Skeletal muscle cell (primary cell): ENCODE data around the gene PACRGL.

Experiments used
- DNase-seq: peaks from one replicate; pipeline ENCODE4 v3.0.0-alpha.2; 2010; ENCODE audit warnings: low read depth
- H3K4me3 ChIP-seq: 2 replicates; pipeline ENCODE4 v1.5.1; 2011; ENCODE audit warnings: low read depth, mild to moderate bottlenecking, control low read depth, low read length, moderate library complexity

Gene PACRGL

DNA sequence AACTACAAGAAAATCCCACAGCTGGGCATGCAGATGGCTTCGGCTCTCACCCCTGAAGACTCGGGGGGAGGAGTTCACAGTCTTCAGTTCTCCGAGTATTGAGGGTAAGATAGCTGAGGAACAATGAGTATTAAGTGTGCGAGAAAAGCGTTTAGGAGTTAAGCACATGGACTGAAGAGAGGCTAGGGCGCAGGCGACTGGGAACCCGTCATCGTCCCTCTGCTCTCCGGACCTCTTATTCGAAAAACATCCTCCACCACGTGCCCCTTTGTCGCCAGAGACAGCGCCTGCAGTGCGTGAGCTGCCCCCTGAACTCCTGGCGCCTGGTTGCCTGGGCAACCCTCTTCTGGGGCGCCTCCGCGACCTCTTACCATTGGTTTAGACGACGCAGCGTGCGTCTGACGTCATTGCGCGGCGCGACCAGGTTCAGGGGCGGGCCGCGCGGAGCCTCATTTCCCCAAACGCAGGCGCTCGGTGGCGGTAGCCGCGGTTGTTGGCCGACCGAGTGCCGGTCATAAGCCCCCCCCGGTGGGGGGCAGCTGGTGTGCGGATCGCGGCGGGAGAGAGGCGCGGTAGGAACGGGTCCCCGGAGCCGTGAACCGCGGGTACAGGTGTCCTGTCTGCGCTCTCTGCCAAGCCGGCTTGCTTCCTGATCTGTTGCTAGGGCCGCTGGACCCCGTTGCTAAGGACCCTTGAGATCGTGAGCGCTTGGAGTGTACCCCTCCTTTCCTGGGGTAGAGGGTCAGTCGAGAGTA, at the start of gene PACRGL:
PACRGL (plus strand) TSS at position 452 of the 755 bp plus-strand sequence. CDS start 4,024 bp downstream, outside the sequence.
- DNase-seq: peak; percentile 79
- peak within 1 kb of the TSS; percentile 84 for H3K4me3 ChIP-seq

DNA sequence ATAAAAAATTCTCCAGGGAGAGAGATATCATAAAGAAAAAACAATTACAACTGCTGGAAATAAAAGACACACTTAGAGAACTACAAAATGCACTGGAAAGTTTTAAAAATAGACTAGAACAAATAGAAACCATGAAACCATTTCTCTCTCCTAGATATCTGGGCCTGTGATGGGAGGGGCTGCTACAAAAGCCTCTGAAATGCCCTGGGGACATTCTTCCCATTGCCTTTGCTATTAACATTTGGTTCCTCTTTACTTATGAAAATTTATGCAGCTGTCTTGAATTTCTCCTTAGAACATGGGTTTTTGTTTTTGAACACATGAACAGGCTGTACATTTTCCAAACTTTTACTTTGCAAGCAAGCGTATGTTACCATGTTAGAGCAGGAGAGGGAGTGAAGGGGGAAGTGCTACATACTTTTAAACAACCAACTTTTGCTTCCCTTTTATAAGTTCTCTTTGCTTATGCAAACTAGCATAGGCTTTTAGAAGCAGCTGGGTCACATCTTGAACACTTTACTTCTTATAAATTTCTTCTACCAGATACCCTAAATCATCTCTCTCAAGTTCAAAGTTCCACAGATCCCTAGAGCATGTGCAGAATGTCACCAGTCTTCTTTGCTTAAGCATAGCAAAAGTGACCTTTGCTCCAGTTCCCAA, 47.9 kb upstream of the PACRGL start:
- H3K4me3 ChIP-seq: no peak overlapping the region
- DNase-seq: no peak

DNA sequence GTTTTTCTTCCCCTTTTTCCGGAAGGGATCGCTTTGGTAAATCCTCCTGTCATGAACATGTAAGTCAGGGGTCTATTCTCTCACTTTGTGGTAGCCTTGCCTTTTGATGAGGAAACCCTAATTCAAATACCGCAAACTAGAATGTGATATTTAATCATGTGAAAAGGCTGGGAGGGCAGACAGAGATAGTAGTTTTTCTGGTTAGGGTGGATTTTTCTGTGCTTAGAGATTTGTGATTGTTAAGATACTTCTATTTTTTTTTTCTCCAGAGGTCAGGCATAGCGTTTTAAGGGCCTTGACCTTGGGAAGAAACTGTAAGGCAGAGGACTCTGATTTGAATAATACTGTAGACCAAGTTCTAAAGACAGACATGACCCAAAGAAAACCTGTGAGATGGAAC, 41.8 kb upstream of the PACRGL start:
- DNase-seq: no peak
- no peak overlapping the region for H3K4me3 ChIP-seq

DNA sequence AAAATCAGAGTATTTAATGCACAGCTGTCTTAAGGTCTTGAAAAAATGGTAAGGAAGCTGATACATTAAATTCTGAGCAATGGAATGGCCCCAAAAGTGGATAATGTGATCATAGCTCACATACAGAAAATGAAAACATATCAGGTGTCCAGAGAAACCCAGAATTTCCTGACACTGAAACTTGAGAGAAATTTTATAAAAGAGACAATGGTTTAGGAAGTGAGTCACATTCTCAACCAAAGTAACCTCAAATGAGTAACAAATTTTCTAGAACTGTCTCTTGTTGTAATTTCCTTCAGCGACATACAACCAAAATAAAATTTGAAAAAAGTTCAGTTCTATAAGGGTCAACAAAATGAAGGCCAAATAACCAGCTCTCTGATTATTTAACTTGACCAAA, 37.4 kb upstream of the PACRGL start:
- DNase-seq: peak; percentile 19
- H3K4me3 ChIP-seq: no peak overlapping the region

DNA sequence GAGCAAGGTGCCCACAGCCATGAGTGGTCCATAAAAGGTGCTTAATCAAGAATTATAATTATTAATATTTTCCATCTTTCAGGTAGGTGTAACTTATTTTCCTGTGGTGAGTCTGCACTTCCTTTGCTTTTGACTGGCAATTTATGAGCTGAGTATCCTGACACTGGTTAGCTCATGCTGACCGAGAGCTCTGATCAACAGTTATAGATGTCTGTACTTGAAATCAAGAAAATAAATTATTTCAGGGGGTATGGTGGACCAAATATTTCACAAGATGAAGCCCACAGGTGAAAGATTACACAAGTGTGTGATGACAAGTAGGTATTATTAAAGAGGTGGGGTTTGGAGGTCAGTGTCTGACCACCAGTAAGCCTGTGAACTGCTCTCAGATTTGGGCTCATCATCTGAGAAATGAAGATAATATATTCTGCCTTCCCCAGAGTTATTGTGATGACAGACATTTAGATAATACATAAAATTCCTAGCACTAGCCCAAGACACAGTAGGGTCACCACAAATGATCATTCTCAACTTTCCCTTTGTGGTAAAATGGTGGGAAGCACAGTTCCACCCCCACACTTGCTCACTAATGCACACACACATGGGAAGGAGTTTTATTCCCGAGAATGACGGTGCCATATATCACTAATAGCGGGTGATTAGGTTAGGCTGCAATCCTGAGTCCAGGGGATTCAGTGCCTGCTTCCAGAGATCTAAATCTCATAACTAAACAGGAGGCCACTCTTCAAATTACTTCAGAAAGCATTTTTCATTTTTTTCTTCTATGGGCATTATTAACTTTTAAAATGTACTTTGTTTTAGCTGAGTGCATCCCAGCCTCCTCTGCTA, 34.0 kb upstream of the PACRGL start:
- DNase-seq: no peak
- no peak overlapping the region for H3K4me3 ChIP-seq

DNA sequence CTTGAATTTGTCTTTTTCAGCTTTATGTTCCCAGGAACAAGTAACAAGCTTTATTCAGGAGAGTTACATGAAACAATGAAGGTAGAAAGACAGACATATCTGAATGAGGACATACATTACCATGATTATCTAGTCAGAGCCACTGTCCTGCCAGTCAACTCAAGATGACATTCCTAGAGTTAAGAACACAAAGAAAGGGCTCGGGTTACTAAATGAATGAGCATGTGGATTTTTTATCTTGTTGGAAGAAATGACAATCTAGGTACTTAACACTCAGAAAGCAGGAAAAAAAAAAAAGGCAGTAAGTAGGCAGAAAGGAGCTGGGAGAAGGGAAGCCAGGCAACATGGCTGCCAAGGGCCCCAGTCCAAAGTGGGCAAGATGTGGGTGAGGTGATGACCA, 28.0 kb upstream of the PACRGL start:
- no peak for DNase-seq
- H3K4me3 ChIP-seq: no peak overlapping the region

DNA sequence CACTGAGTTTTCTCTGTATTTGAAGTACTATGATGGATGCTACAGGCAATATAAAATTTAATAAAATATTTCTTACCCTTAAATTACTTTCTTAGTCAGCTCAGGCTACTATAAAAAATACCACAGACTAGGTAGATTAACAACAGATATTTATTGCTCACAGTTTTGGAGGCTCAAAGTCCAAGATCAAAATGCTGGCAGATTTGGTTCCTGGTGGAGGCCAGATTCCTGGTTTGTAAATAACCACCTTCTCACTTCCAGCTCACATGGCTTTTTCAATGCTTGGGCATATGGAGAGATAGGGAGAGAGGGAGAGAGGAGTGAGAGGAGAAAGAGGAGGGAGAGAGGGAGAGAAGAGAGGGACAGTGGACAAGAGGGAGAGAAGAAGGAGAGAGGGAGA, 24.5 kb upstream of the PACRGL start:
- no peak overlapping the region for H3K4me3 ChIP-seq
- DNase-seq: no peak

DNA sequence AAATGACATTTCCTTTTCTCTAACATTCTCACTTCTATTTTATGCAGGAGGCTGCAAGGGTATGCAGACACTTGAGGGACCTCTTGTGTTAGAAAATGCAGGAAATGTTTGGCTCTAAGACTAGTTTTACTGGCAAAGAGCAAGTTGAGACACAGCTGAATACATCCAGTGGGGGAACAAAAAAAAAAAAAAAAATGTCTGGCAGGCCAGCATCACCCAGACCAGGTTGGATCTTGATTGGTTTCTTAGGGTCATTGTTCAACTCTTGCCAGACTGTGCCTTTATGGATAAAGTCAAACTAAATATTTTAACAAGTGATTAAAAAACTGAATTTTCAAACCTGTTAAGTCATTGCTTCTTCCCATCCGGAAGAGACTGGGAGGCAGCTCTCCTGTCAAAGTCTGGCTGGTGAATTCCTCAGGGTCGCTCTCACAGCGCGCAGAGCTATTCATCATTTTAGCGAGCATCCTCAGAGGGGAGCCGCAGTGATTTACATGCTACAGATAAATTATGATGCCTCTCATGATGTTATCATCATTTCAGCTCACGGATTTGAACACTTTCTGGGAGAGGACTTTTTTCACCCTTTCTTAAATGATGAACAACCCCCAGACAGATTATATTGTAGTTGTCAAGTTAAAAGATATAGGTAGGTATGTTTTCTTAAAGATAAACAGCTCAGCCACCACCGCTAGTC, 23.6 kb upstream of the PACRGL start:
- DNase-seq: no peak
- H3K4me3 ChIP-seq: no peak overlapping the region

DNA sequence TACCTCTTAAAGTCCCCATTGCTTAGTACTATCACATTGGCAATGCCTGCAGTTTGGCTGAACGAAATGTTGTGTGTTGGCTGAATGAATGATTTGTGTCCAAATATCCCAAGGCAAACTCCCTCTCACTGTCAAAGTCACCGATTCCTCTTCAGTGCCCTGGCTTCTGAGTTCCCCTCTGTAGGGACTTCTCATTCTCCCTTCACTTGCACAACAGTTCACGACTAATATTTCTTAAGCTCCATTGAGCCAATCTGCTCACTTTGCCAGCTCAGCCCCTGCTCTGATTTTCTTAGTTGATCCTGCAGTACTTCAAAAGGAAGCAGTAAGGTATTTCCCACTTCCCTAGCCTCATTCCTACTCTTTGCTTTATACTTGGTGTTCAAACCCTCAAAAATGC, 21.9 kb upstream of the PACRGL start:
- H3K4me3 ChIP-seq: no peak overlapping the region
- DNase-seq: no peak

DNA sequence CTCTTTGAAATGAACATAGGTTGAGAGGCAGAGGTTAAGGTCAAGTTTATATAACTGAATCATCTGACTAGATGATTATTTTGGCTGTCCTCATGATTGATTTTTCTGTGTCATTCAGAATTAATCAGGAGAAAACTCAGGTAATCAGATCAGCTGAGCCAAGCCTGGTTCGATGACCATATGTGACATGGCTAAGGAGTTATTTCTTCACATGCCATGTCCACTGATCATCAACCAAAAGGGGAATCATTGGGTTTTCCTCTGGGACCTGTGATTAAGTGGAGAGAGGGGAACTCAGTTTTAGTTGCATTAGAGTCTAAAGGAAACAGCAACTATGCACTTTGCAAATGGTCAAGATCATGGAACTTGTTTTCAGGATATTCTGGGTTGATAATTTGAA, 20.3 kb upstream of the PACRGL start:
- DNase-seq: no peak
- H3K4me3 ChIP-seq: no peak overlapping the region

DNA sequence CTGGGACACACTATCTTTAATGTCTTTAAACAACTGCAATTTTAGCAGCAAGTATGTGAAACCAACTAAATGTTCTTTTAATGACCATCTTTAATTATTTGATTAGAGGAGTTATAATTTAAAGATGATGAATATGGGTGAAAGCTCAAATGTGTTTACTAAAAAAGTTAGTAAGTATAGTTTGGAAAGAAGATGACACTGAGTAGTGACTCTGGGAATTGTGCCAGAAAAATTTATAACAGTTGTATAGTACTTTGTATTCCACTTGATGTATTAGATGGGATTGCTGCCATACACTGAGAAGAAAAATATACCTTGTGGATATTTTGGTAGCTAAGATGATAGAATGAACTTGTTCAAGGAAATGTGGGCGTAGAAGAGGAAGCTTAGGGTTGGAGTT, 19.5 kb upstream of the PACRGL start:
- no peak for DNase-seq
- H3K4me3 ChIP-seq: no peak overlapping the region

DNA sequence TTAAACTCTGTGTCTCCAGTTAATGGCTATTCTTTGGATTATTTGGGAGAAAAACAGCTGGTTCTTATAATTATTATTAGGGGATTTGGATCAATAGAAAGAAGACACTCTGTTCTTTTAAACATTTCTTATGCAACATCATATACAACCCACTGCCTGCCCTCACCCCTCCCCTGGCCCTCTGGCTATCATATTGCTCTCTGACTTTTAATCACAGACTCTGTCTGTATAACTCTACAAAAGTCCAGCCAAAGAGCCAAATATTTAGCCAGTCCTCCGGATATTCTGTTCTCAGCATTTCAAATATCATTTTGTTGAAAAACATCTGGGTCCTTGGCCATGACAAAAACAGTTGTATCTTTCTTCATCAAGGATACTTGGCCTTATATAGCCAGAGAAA, 19.0 kb upstream of the PACRGL start:
- no peak for DNase-seq

DNA sequence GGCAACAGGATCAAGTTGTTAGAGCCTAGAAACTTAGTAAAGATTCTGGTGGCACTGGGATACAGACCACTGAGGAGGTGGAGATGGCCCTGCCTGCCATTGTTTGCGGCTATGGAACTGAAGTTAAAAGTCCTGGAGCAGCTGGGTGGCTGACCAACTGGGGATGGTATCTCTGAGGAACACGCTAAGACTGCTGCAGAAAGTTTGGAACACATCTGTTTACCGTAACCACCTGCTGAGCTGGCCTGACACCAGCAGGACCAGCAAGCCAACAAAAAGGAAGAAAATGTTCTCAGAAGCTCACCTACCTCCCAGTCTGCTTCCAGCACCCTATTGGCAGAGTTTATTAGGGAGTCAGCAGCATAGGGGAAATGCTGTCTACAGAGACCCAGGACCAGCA, 17.4 kb upstream of the PACRGL start:
- DNase-seq: no peak
- no peak overlapping the region for H3K4me3 ChIP-seq

More for the DNA sequence above, 19.0 kb upstream of the PACRGL start:
- H3K4me3 ChIP-seq: no peak overlapping the region

DNA sequence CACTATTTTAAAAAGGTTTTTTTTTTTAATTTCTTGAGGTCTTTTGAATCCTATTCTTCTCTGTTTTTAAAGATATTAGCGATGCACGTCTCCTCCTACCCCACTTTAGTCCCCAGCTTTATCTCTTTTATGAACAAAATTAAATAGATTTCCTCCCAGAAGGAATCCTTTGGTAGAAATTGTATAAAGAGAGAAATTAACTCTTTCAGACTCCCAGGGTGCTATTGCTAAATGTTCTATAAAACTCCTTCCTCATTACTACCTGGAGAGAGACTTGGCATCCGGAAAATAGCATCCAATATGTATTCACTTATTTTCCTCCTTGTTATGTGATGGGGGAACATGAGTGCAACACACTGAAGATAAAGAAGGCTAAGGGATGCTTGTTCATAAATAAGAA, 16.5 kb upstream of the PACRGL start:
- no peak overlapping the region for H3K4me3 ChIP-seq
- no peak for DNase-seq

DNA sequence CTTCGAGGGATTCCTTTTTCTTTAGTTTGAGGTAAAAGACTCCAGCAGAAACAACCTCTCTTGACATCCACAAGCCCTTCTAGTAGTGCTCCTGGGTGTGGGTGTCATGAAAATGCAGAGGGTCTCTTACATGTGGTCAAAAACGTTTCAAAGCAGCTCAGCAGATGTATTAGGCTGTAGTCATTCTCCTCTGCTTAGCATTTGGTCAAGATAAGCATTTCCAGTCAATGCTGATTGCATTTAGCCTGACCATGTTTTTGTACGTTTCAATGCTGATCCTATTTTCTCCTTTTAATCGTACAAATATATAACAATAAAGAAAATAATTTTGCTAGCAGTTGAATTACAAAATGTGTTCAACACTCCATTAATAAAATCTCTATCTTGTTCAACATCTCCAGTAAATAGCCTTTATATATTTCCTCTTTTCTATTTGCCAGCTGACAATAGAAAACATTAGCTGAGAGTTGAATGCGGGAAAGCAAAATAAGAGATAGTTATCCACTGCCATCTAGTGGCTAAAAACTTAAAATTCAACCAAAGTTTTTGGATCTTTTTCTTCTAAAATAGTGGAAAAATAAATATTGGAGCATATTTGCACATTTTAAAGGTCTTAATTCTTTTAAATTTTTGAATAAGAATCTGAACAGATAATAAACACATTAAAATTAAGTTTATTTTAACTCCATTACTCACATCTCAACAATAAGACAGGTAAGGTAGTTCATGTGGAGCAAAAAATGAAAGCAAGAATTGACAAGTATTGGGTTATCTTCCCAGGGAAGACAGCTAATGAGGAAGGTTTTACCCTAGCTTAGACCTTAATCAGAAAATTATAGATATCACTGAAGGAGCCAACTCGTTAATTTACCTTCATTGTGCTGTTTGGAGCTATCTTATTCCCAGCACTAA, 15.2 kb upstream of the PACRGL start:
- no peak overlapping the region for H3K4me3 ChIP-seq
- no peak for DNase-seq

DNA sequence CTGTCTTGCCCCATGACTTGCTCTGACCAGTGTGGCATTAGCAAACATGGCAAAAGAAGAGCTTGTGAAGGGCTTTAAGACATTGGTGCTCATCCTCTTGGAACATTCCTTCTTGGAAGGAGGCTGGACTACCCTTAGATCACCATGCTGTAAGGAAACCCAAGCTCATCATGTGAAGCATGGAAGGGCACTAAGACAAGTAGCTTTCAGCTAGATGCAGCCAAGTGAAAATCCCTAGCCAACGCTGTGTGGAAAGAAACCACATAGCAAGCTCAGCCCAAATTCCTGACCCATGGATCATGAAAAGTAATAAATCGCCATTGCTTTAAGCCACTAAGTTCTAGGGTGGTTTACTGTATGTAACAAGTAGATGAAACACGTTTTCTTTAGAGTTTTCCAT, 12.4 kb upstream of the PACRGL start:
- DNase-seq: peak; percentile 78
- H3K4me3 ChIP-seq: no peak overlapping the region

DNA sequence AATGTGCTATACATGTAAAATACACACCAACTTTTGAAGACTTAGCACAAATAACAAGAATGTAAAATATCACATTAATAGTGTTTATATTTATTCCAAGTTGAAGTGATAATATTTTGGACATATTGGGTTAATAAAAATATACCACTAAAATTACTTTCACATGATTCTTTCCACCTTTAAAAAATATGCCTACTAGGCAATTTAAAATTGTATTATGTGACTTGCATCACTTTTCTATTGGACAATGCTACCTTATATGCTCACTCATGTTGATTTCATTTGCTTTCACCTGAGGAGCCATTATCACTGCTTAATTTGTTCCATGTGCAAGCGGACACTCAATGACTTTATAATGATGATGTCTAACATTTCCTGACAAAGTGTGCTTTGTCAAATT, 3.4 kb upstream of the PACRGL start:
- no peak overlapping the region for H3K4me3 ChIP-seq
- no peak for DNase-seq

DNA sequence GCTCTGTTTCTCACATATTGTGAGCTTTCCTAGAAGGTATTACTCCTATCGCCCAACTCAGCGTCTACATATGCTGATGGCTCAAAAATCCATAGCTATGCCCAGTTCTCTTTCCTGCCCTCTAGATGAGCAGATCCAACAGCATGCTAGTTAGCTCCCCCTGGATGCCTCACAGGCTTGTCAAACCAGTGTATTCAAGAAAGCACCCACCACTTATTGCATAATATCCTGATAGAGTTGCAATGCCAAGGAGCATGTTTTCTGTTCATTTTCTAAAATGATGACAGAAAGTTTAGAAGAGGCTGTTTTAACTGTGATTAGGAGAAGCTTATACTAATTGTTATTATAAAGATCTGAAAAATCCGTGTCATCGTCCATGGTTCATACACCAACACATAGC, 1.9 kb upstream of the PACRGL start:
- peak; percentile 45 for DNase-seq
- H3K4me3 ChIP-seq: no peak overlapping the region

DNA sequence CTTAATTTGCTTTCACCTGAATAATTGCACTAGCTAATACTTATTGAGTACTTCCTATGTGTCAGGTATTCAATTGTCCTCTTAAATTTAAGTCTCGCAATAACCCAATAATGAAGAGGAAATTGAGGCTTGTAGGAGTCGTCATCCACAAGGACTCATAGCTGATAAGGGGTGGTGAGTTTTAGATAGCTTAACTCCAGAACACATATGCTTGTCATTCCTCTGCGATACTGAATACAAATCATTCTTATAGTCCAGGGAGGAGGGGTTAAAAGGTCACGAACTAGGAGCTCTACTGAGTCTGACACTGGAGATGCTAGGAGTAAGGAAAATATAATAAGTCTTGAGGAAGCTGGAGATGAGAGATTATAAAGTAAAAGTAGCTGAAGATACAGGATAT, 1.4 kb upstream of the PACRGL start:
- DNase-seq: no peak
- no peak overlapping the region for H3K4me3 ChIP-seq
